Measurements from ENCODE around the gene NCBP1.

DNA sequence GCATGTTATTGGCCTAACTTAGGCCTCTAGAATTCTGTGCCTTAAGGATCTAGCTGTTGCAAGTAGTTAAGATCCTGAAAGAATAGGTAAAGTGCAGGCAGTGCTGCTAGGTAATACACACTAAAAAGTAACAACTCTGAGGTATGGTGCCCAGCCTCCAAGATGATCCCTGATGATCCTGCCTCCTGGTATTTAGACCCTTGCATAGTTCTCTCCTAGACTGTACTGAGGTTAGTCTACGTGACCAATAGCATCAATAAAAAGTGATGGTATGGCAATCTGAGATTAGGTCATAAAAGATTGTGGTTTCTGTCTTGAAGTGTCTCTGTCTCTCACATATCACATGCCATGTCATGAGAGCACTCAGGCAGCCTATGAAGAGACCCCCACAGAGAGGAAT, 9.7 kb upstream of the NCBP1 start:
- TF ChIP-seq CBX8 (IDR thresholded peaks at IDR 0.05; ENCODE audit: borderline replicate concordance, extremely low read depth, low read depth, low read length, poor library complexity, severe bottlenecking) (no peak), ZNF263 (CRISPR knock-in tag; IDR thresholded peaks at IDR 0.05; ENCODE audit: borderline replicate concordance) (no peak), BACH1 (tag; IDR thresholded peaks at IDR 0.05) (no peak), PHTF2 (CRISPR knock-in tag; IDR thresholded peaks at IDR 0.05) (no peak), XRCC4 (IDR thresholded peaks at IDR 0.05; ENCODE audit: extremely low read depth, insufficient read depth, insufficient read length) (no peak), EP300 (IDR thresholded peaks at IDR 0.05; ENCODE audit: low read length) (no peak)
- TF ChIP-seq, protein P1, sequence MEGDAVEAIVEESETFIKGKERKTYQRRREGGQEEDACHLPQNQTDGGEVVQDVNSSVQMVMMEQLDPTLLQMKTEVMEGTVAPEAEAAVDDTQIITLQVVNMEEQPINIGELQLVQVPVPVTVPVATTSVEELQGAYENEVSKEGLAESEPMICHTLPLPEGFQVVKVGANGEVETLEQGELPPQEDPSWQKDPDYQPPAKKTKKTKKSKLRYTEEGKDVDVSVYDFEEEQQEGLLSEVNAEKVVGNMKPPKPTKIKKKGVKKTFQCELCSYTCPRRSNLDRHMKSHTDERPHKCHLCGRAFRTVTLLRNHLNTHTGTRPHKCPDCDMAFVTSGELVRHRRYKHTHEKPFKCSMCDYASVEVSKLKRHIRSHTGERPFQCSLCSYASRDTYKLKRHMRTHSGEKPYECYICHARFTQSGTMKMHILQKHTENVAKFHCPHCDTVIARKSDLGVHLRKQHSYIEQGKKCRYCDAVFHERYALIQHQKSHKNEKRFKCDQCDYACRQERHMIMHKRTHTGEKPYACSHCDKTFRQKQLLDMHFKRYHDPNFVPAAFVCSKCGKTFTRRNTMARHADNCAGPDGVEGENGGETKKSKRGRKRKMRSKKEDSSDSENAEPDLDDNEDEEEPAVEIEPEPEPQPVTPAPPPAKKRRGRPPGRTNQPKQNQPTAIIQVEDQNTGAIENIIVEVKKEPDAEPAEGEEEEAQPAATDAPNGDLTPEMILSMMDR (IDR thresholded peaks at IDR 0.05 in 2 of 3, conservative IDR thresholded peaks at IDR 0.05 in 1 of 3; ENCODE audit: insufficient read depth in 2 of 3, low read depth in 1 of 3, low read length in 3 of 3), result no peak
- TF ChIP-seq, protein P2, sequence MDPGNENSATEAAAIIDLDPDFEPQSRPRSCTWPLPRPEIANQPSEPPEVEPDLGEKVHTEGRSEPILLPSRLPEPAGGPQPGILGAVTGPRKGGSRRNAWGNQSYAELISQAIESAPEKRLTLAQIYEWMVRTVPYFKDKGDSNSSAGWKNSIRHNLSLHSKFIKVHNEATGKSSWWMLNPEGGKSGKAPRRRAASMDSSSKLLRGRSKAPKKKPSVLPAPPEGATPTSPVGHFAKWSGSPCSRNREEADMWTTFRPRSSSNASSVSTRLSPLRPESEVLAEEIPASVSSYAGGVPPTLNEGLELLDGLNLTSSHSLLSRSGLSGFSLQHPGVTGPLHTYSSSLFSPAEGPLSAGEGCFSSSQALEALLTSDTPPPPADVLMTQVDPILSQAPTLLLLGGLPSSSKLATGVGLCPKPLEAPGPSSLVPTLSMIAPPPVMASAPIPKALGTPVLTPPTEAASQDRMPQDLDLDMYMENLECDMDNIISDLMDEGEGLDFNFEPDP (CRISPR knock-in tag; IDR thresholded peaks at IDR 0.05), result no peak
